ENCODE results near the gene FOXC2.

The FOXC2 gene

DNA sequence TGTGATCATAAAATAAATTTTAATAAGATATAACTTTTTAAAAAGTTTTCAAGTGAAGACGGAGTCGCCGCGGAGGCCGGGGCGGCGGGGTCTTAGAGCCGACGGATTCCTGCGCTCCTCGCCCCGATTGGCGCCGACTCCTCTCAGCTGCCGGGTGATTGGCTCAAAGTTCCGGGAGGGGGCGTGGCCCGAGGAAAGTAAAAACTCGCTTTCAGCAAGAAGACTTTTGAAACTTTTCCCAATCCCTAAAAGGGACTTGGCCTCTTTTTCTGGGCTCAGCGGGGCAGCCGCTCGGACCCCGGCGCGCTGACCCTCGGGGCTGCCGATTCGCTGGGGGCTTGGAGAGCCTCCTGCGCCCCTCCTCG lies at the start of gene FOXC2:
Gene FOXC2 (plus strand): TSS at position 229 of the 365 bp plus-strand sequence. CDS start 507 bp downstream, outside the sequence.
- DNase-seq (ENCODE audit: low read depth in 1 of 2, low spot score in 1 of 2): peak in 1 of 2 donors; percentile 45

DNA sequence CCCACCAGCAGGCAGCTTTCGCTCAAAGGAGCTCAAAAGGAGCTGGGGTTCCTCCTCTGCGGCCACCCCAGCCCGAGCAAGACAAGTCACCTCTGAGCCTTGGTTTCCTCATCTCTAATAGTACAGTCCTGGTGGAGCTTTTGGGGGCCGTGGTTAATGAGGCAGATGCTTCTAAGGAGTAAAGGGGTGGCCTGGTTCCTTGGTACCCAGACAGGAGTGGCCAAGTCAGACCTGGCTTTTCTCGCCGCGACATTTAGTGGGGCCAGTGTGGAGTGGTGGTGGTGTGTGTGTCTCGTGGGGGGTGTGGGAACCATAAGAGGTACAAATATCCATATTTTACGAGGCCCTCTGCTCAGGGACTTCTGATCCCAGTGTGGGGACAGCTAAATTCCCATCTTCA lies 49.6 kb upstream of the FOXC2 start:
- no peak for DNase-seq (ENCODE audit: low read depth in 1 of 2, low spot score in 1 of 2)

DNA sequence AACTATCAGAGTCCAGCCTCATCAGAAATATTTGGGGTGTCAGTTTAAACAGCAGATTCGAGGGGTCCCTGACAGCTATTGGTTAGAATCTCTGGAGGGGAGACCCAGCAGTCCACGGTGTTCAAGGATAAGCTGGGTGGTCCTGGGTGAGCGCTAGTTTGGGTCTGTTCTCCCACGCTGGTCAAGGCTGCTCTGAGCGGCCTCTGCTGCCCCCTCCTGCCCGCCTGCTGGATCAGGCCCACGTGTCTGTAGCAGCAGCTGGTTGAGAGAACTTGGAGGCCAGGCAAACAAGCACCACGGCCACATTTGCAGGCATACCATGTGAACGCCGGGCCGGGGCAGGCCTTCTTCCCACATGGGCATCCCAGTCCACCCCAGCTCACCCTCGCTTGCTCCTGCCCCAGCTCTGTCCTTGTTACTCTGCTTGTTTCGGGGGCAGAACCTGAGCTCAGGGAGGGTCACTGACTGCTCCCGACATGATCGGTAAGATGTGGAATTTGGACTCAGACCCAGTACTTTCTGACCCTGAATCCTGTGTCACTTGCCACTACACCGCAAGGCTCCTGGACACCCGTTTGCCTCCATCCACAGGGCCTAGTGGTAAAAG lies 48.9 kb upstream of the FOXC2 start:
- no peak for DNase-seq (ENCODE audit: low read depth in 1 of 2, low spot score in 1 of 2)

DNA sequence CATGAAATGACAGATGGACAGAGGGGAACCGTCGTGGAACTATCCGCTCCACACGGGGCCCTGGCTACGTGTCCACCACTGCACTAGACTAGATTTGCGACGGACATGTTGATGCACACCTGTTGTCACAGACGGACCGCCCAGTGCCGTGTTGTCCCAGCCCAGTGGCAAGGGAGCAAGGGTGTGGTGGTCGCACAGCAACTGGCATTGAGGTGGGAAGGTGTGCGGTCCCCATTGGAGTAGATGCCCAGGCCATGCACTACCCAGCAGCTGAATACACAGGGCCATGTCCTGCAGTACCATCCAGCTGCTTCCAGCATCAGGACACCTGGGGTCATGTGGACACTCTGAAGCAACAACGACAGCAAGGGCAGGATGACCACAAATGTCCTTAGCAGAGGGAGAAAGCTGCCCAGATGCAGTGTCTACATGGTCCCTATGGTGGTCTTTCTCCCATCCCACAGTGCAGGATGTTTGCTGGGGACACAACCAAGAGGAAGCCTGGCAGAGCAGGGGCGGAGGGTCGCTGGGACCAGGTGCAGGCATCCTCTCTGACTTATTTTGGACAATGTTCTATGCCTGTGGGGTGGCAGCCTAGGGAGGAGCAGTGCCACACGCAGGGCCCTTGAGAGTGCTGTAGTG lies 47.5 kb upstream of the FOXC2 start:
- DNase-seq (ENCODE audit: low read depth in 1 of 2, low spot score in 1 of 2): no peak

DNA sequence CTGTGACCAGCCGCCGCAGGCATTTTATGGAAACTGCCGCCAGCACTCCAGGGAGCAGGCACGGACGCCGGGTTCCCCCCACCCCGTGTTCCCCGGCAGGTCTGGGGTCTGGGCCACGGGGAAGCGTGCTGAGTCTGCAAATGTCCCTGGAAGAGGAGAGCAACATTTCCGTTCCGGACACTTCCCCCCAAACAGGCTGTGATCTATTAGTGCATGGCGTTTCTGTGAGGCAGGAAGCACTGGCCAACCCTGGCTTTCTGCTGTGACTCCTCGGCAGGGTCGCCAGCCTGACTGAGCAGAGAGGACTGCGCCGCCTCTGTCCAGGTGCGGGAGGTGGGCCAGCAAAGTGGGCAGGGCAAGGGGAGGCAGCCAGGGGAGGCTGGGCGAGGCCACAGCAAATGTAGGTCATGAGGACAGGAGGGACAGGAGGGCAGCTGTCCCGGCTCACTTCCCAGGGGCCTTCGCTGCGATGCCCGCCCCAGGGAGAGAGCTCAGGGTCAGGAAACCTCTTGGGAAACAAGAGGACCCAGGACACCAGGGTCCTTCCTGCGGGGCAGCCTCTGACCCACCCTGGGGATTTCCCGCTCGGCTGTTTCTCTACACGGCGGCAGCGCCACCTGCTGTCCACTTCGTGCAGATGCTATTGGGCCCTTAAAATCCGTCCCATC lies 46.8 kb upstream of the FOXC2 start:
- DNase-seq (ENCODE audit: low read depth in 1 of 2, low spot score in 1 of 2): peak; percentile 30 to 52

DNA sequence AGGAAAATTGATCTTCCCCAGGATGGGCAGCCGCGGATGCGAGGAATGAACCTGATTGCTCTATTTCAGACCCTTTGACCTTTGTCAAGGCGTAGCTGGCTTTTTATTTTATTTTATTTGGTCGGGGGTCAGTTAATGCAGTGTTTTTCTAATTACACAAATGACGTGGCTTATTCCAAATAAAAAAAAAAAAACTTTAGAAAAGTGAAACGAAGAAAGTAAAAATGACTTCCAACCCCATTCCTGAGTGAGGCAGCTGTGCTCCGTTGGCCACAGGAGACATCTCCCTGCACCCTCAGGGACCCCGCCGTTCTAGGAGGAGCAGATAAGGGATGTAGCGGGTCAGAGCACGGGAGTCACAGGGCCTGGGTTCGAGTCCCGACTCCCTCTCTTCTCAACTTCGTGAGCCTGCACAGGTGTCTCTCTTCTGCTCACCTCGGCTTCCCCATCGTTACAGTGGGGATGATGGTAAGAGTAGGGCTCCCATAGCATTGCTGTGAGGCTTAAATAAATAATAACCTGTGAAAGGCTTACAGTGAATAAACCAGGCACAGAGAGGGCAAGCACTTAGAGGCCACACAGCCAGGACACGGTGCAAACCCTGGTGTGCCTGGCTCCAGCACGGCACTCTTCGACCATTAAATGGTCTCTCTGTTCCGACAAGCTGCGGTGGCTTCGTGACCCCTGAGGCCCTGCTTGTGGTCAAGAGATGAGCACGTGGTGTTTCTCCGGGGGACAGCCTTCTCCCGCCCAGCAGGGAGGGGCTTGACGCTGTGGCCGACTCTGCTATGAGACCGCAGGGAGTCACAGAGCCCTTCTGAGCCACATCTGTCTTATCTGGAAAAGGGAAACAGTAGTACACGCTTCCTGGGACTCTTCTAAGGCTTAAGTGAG lies 46.1 kb upstream of the FOXC2 start:
- no peak for DNase-seq (ENCODE audit: low read depth in 1 of 2, low spot score in 1 of 2)

DNA sequence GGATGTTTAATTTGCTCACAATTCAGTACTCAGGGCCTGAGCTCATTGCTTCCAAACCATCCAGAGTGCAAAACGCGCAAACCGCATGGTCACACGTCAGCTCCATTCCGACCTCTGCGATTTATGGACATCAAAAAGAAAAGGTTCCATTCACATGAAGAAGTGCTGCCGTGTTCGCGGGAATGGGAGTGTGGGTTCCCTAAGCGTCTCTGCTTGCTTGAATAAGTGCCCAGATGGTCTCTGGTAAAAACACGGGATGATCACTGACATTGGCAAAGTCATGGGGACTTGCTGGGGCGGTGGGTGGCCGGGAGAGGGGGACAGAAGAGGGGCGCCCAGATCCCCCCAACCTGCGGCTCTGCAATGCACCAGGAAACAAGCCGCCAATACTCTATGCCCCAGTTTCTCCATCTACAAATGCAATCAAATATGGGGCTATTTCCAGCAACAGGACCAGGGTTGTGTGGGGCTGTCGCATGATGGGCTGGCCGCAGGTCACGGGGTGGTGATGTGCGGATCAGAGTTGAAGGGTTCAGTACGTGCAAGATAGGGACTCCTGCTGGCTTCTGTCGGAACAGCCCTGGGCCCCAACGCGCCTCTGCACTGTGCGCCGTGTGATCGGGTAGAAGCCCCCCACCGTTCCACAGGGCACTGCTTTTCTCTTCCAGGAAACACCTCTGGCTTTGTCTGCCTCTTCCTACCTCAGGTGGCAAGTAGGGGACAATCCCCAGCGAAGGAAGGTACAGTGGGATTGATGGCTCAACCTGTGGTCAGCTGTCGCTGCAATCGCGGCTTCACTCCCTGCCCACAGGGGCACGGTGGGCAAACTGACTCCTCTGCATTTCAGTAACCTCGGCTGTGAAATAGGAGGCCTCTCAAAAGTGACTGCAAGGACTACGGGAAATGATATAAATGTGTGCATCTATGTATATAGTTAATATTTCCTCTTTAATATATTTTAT lies 45.1 kb upstream of the FOXC2 start:
- DNase-seq (ENCODE audit: low read depth in 1 of 2, low spot score in 1 of 2): no peak

DNA sequence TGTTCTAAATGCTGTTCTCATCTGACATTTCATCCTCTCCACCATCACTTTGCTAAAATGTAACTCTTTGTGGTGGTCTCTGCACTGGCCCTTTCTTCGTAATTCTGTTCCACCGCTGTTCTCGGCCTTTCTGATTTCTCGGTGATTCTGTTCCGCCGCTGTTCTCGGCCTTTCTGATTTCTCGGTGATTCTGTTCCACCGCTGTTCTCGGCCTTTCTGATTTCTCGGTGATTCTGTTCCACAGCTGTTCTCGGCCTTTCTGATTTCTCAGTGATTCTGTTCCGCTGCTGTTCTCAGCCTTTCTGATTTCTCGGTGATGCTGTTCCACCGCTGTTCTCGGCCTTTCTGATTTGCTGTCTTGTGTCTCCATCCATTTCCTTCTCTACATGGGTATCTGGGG lies 44.0 kb upstream of the FOXC2 start:
- DNase-seq (ENCODE audit: low read depth in 1 of 2, low spot score in 1 of 2): no peak

DNA sequence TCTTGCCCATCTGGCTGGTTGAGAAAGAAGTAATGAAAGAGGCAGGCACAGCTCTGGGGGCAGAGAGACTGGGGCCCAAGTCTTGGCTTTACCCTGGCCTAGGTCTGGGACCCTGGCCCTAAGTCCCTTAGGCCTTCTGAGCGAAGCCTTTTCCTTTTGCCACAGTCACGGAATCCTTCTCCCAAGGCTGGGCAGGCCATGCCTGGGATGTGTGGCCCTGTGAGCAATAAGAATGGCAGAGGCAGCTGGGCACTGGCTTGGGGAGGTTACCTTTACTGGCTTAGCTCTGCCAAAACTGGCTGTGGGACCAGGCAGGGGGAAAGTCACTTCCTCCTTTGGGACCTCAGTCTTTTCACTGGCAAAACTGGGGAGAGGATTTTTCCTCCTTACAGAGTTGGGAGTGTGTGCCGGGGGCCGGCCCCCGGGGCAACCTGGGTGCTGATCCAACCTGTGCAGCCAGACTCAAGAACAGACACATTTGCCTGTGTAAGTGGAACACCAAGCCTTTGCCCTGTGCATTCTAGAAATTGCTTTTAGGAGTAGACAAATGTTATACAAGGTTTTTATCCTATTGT lies 43.4 kb upstream of the FOXC2 start:
- DNase-seq (ENCODE audit: low read depth in 1 of 2, low spot score in 1 of 2): no peak

DNA sequence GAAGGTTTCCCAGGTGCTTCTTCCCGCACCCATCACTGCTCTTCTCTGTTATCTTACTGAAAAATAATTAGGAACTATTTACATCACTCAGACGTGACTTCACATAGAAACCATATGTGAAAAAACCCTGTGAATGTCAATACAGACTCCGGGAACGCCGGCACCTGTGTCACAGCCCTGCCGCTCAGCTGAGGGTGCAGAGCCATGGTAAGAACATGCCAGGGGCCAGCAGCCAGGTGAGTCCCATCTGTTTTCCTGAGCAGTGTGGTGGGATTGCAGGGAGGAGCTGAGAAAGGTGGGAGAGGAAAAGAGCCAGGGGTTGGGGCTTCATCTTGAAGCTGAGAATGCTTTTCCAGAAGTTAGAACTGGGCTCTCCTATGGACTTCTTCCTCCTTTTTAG lies 42.6 kb upstream of the FOXC2 start:
- no peak for DNase-seq (ENCODE audit: low read depth in 1 of 2, low spot score in 1 of 2)

DNA sequence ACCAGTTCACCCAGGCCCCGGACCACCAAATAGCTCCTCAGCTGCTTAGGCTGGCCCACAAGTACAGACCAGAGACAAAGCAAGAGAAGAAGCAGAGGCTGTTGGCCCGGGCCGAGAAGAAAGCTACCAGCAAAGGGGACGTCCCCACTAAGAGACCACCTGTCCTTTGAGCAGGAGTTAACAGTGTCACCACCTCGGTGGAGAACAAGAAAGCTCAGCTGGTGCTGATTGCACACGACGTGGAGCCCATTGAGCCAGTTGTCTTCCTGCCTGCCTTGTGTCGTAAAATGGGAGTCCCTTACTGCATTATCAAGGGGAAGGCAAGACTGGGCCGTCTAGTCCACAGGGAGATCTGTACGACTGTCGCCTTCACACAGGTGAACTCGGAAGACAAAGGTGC lies 40.9 kb upstream of the FOXC2 start:
- no peak for DNase-seq (ENCODE audit: low read depth in 1 of 2, low spot score in 1 of 2)

DNA sequence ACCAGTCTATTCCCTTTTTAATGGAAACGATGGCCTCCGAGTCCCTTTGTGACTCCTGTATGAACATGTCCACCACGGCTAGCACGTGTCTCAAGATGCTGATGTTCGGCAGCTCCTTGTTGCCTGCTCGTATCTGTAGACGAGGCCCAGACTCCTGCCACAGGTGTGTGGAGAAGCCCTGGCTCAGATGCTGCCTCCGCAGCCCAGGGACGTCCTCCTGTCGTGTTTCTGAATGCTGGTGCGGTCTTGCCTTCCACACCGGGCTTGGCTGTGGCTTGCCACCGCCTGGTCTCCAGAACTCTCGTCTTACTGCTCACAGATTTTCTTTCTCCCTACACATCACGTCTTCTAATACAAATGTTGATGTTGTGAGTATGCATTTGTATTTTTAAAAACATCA lies 39.3 kb upstream of the FOXC2 start:
- DNase-seq (ENCODE audit: low read depth in 1 of 2, low spot score in 1 of 2): no peak

DNA sequence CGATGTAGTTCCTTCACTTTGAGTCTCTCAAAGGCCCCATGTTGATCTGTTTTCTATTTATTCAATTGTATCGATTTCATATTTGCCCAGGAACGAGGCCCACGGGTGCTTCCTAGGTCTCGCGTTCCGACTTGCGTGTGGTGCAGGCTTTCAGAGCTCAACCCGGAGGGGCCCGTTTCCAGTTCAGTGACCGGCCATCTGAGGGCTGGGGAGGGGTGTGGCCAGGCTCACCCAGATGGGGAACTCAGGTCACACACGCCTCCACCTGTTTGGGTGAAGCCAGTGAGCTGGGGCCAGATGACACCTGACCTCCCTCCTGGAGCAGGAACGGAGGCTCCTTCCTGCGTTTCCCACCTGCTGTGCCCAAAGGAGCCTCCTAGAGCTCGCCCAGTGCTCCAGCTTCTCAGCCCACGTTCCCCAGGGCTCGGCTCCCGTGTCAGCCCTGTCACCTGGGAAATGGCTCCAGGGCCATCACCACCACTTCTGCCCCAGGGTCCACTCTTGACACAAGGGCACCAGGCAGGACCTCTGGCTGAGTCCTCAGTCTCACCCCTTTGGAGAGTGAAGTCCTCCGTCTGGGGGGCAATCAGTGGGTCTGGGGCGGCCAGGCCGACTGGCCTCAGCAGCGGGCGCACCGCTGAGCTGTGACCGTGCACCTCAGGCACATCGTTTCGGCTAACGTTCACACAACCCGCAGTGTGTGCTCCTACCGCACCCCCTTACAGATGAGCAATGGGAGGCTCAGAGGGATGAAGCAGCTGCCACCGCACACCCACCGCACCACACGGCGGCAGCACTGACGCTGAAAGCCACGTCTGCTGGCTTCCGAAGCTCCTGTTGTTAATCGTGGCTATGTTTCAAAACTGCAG lies 38.3 kb upstream of the FOXC2 start:
- DNase-seq (ENCODE audit: low read depth in 1 of 2, low spot score in 1 of 2): no peak

DNA sequence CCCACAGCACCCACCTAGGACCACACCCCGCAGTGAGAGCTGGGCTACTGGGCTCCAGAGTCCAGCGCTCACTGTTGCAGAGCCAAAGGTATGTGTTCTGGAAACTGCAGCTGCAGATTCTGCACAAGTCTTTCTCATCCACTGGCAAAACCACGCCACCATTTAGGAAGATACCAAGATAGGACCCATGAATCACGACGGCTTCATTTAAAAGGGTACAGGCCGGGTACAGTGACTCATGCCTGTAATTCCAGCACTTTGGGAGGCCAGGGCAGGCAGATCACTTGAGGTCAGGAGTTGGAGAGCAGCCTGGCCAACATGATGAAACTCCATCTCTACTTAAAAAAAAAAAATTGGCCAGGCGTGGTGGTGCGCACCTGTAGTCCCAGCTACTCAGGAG lies 37.5 kb upstream of the FOXC2 start:
- no peak for DNase-seq (ENCODE audit: low read depth in 1 of 2, low spot score in 1 of 2)

DNA sequence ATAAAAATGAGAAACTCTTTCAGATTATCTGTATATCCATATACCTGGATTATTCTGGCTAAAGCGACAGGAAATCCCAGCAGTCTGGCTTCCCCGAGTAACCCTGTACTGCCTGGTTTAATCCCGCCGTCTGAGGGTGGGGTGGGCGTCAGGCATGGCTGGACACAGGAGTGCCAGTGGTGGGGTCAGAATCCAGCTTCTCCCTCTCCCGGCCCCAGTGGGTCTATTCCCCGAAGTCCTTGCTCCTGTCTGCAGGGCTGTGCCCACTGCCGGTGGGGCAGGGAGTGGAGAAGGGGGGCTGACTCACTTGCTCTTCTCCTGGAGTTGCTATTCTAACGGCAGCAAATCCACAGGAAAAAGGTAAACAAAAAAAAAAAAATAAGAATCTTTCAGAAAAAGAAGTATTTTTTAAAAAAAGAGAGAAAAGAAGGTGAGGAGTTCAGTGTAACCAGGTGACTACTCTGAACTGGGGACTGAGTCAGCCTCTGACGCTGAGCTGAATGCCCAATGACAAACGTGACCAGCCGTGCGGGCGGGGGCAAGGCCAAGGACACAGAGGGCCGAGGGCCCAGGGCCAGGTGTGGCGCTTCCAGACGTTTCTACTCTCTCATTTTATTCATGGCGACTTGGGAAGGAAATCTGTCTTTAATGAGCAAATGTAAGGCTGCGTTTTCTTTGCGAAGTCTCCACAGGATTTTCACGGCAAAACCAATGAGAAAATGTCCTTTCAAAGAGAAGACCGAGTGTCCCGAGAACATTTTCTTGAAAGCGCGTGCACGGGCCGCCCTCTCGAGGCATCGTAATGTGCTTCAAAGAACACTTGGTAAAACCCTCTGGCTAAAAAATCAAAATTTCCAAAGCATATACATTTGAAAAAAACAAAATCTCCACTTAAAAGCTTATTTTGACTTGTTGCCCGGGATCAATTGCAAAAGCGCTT lies 36.1 kb upstream of the FOXC2 start:
- DNase-seq (ENCODE audit: low read depth in 1 of 2, low spot score in 1 of 2): no peak

DNA sequence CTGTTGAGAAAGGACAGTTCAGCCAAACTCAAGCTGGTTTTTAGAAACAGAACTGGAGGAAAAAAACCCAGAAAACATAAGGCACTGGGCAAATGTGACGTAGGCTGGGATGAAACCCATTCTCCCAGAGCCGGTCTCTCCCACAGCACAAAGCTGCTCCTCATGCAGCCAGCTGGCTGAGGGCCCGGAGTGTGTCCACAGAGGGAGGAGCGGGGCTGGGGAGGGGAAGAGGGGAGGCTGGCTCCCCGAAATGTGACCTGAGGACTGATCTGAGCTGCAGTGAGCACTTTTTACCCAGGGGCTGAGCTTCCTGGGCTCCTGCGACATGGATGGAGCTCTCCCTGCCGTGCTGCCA lies 35.5 kb upstream of the FOXC2 start:
- no peak for DNase-seq (ENCODE audit: low read depth in 1 of 2, low spot score in 1 of 2)

DNA sequence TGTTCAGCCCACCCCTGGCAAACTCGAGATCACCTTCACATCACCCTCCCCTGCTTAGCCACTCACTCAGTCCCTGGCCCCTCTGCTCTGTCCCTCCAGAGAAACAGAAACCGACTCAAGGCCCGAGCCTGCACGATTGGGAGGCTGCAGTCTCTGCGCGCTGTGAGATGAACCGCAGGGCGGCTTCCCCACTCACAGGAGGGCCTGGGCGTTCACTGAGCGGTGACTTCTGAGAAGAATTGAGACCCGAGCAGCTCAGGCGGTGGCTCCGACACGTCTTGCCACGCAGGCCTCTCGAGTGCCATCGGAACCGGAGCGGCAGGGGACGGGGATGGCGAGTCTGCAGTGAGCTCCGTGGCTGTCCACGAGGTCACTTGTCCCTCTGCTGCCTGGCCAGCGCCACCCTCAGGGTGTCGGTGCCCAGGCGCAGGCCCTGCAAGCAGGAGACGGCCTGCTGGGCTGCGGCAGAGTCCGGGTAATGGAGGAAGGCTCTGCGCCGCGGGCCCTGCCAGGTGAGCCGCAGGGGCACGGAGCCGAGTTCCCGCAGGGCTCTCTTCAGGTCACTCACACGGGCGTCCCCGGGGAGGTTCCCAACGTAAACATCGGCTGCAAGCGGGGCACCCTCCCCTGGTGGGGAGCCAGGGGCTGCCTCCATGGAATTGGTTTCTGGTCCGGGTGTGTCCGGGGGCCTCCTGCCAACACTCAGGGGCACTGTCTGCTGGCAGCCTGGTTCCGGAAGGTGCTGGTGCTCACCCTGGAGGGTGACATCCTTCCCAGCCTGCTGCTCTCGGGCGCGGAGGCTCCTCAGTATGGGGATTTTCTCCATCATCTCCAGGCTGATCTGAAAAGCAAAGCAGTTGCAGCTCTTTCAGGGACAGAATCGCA lies 34.7 kb upstream of the FOXC2 start:
- DNase-seq (ENCODE audit: low read depth in 1 of 2, low spot score in 1 of 2): no peak

DNA sequence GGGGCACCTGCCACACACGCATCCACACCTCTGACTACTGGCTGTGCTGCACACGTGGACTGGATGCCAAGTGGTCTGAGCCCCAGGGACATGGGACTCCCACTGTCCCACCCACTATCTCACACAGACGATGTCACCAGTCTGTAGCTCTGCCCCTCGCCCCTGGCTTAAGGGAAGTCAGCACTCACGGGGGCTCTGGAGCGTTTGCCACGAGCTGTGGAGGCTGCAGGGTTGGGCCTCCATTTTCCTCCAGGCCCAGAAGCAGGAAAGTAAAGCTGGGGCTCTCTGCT lies 34.2 kb upstream of the FOXC2 start:
- DNase-seq (ENCODE audit: low read depth in 1 of 2, low spot score in 1 of 2): no peak
